ENCODE measurements around the gene LPCAT2. TPM values are rescaled to one million over a fixed set of nuclear protein-coding genes. Genes with fewer than 3 reads are reported as not detected.

LPCAT2 gene
- total RNA-seq, 1 donor from 2014 or later = 11.3 TPM

GRCh38 chr16:55571191-55571897 is 62.5 kb downstream of the LPCAT2 start:
- Histone ChIP-seq H3K36me3 (no peaks in the 10 kb centered on the region), H3K4me1 (peaks cover 20% of the 10 kb centered on the region)
- TF ChIP-seq POLR2AphosphoS5 (IDR thresholded peaks at IDR 0.05; ENCODE audit: insufficient read depth in 1 of 2, low read depth in 1 of 2) (no peak), POLR2A (IDR thresholded peaks at IDR 0.05) (no peak), CTCF (IDR thresholded peaks at IDR 0.05) (no peak)

GRCh38 chr16:55572439-55572838 is 63.6 kb downstream of the LPCAT2 start:
- no peaks in the 10 kb centered on the region for H3K36me3 ChIP-seq
- no peaks in the 10 kb centered on the region for H3K9me3 ChIP-seq
- H3K27me3 ChIP-seq = no peaks in the 10 kb centered on the region
- intact Hi-C loops (cut with DNase I) = no loop called here
- H3K27ac ChIP-seq = no peak overlapping the region
- no peak overlapping the region for H3K4me3 ChIP-seq
- no peak for DNase-seq (ENCODE audit: extremely low spot score in 2 of 2)
- H3K4me1 ChIP-seq = peaks cover 20% of the 10 kb centered on the region
- no peak for TF ChIP-seq POLR2AphosphoS5 (IDR thresholded peaks at IDR 0.05; ENCODE audit: insufficient read depth in 1 of 2, low read depth in 1 of 2)
- no peak for TF ChIP-seq CTCF (IDR thresholded peaks at IDR 0.05)
- no peak for TF ChIP-seq POLR2A (IDR thresholded peaks at IDR 0.05)

More at GRCh38 chr16:55571191-55571897, 62.5 kb downstream of the LPCAT2 start:
- intact Hi-C loops (cut with DNase I) = no loop called here
- H3K9me3 ChIP-seq = no peaks in the 10 kb centered on the region
- H3K27me3 ChIP-seq = no peaks in the 10 kb centered on the region
- no peak overlapping the region for H3K27ac ChIP-seq
- DNase-seq (ENCODE audit: extremely low spot score in 2 of 2) = no peak
- no peak overlapping the region for H3K4me3 ChIP-seq

DNA sequence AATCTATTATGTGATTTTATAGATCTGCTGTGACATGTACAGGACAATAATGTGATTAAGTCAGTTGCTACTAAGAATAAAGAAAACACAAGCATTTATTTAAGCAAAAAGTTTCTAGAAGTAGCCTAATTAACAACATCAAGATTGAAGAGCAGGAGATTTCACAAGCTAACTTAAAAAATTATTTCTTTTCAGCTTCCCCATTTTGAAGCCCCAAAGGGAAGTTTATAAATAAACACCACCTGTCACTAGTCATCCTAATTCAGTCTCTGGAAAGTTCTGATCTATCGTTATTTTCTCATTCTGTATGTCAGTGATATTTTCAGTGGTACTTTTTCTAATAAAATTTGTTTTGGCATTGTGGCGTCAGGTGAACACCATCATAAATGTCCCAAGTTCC is 65.9 kb downstream of the LPCAT2 start:
- intact Hi-C loops (cut with DNase I) = no loop called here
- no peaks in the 10 kb centered on the region for H3K27me3 ChIP-seq
- H3K9me3 ChIP-seq = no peaks in the 10 kb centered on the region
- no peak for TF ChIP-seq POLR2A (IDR thresholded peaks at IDR 0.05)
- no peak for TF ChIP-seq POLR2AphosphoS5 (IDR thresholded peaks at IDR 0.05; ENCODE audit: insufficient read depth in 1 of 2, low read depth in 1 of 2)
- TF ChIP-seq CTCF (IDR thresholded peaks at IDR 0.05) = no peak
- H3K4me3 ChIP-seq = no peak overlapping the region
- peaks cover 6% of the 10 kb centered on the region for H3K4me1 ChIP-seq
- H3K27ac ChIP-seq = no peak overlapping the region
- H3K36me3 ChIP-seq = peaks cover 0 to 10% of the 10 kb centered on the region in 2 donors
- DNase-seq (ENCODE audit: extremely low spot score in 2 of 2) = no peak

DNA sequence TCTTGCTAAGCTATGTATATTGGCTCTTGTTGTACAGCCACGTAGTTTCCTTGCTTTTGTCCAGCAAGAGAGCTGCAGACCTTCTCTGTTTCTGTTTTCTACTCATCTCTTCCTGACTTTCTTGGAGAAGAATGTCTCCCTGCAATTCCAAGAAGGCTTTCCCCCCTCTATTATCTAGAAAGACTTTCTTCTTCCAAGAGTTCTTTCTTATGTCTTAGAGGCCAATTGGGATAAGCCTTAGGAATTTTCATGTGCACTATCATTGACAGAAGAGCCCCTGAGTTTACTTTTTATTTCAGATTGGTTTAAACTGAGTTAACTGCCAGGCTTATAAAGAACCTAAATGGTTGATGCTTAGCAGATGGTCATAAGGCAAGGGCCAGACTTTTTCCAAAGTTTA is 66.6 kb downstream of the LPCAT2 start:
- DNase-seq (ENCODE audit: extremely low spot score in 2 of 2) = no peak
- intact Hi-C loops (cut with DNase I) = no loop called here
- Histone ChIP-seq H3K4me1 (peaks cover 6% of the 10 kb centered on the region), H3K27ac (no peak overlapping the region), H3K4me3 (no peak overlapping the region), H3K36me3 (peaks cover 0 to 12% of the 10 kb centered on the region in 2 donors), H3K9me3 (no peaks in the 10 kb centered on the region), H3K27me3 (no peaks in the 10 kb centered on the region)
- no peak for TF ChIP-seq POLR2A (IDR thresholded peaks at IDR 0.05)
- no peak for TF ChIP-seq POLR2AphosphoS5 (IDR thresholded peaks at IDR 0.05; ENCODE audit: insufficient read depth in 1 of 2, low read depth in 1 of 2)
- no peak for TF ChIP-seq CTCF (IDR thresholded peaks at IDR 0.05)

DNA sequence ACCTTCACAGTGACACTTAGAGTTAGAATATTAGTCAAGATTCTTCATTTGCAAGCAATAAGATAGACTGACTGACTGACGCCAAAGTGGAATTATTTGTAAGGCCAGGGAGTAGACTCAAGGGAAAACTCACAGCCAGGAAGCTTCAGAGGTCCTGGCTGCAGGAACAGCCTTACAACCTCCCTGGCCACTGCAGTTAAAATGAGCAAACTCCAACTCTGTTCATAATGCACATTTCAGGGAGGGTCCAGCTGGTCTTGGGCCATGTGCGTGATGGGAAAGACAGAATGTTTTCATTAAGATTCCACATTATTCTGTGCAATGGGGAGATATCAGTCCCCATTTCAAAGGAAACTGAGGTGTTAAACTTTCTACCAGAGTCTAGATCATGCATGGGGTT is 67.5 kb downstream of the LPCAT2 start:
- Histone ChIP-seq H3K4me1 (peaks cover 6% of the 10 kb centered on the region), H3K36me3 (peaks cover 0 to 15% of the 10 kb centered on the region in 2 donors), H3K27ac (no peak overlapping the region), H3K4me3 (no peak overlapping the region), H3K27me3 (no peaks in the 10 kb centered on the region), H3K9me3 (no peaks in the 10 kb centered on the region)
- TF ChIP-seq CTCF (IDR thresholded peaks at IDR 0.05) (no peak), POLR2AphosphoS5 (IDR thresholded peaks at IDR 0.05; ENCODE audit: insufficient read depth in 1 of 2, low read depth in 1 of 2) (no peak), POLR2A (IDR thresholded peaks at IDR 0.05) (no peak)
- DNase-seq (ENCODE audit: extremely low spot score in 2 of 2) = no peak
- intact Hi-C loops (cut with DNase I) = no loop called here

All from vagina (tissue), 2 donors.